ENCODE measurements around the gene MYLK. TPM values are rescaled to one million over a fixed set of nuclear protein-coding genes. Genes with fewer than 3 reads are reported as not detected.
A peak's percentile ranks its signal among the peaks of the same experiment; 100 is the strongest.

Gene MYLK
- polyA plus RNA-seq, 1 donor (not counting 4 experiments of a cell fraction or from before 2014, with no cell fraction given): 7.8 TPM

GRCh38 chr3:123740391-123740822 lies 143.7 kb downstream of the MYLK start:
- DNase-seq (ENCODE audit: low read depth, low spot score) (peak; percentile 82), FAIRE-seq (peak; percentile 96)
- Histone ChIP-seq H3K36me3 (ENCODE audit: control insufficient read depth in 2 of 2, extremely low read depth in 1 of 2, insufficient read depth in 2 of 2, low read length in 2 of 2) (no peaks in the 10 kb centered on the region), H3K9ac (ENCODE audit: control insufficient read depth, extremely low read depth, insufficient read depth, low read length) (peak overlapping the region; percentile 36), H4K20me1 (ENCODE audit: control insufficient read depth, extremely low read depth, insufficient read depth, low read length) (no peaks in the 10 kb centered on the region), H3K4me3 (ENCODE audit: control insufficient read depth in 2 of 3, extremely low read depth in 1 of 3, insufficient read depth in 2 of 3, low read depth in 1 of 3, low read length in 3 of 3) (peak overlapping the region in 2 of 3 experiments; percentile 21 to 26), H3K9me1 (ENCODE audit: control insufficient read depth, extremely low read depth, insufficient read depth, low read length) (no peaks in the 10 kb centered on the region), H3K27me3 (ENCODE audit: control insufficient read depth, extremely low read depth, insufficient read depth, low read length) (no peaks in the 10 kb centered on the region), H3K4me1 (ENCODE audit: control insufficient read depth, extremely low read depth, insufficient read depth, low read length) (peaks cover 34% of the 10 kb centered on the region), H3K27ac (ENCODE audit: control insufficient read depth, insufficient read depth, low read length) (peak overlapping the region; percentile 88), H3K9me3 (ENCODE audit: control insufficient read depth, low read depth, low read length) (no peaks in the 10 kb centered on the region), H3K4me2 (ENCODE audit: control insufficient read depth, extremely low read depth, insufficient read depth, low read depth, low read length) (peak overlapping the region; percentile 71), H3K79me2 (ENCODE audit: control insufficient read depth, insufficient read depth, low read length) (no peaks in the 10 kb centered on the region), H2AFZ (ENCODE audit: control insufficient read depth, low read length) (peak overlapping the region; percentile 38)
- dilution Hi-C loops (cut with MboI; ENCODE audit: extremely low pct_ligation_motif_present, low sequenced_read_pairs): no loop called here
- TF ChIP-seq, protein P1, sequence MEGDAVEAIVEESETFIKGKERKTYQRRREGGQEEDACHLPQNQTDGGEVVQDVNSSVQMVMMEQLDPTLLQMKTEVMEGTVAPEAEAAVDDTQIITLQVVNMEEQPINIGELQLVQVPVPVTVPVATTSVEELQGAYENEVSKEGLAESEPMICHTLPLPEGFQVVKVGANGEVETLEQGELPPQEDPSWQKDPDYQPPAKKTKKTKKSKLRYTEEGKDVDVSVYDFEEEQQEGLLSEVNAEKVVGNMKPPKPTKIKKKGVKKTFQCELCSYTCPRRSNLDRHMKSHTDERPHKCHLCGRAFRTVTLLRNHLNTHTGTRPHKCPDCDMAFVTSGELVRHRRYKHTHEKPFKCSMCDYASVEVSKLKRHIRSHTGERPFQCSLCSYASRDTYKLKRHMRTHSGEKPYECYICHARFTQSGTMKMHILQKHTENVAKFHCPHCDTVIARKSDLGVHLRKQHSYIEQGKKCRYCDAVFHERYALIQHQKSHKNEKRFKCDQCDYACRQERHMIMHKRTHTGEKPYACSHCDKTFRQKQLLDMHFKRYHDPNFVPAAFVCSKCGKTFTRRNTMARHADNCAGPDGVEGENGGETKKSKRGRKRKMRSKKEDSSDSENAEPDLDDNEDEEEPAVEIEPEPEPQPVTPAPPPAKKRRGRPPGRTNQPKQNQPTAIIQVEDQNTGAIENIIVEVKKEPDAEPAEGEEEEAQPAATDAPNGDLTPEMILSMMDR (optimal IDR thresholded peaks at IDR 0.05 in 1 of 3, IDR thresholded peaks at IDR 0.05 in 1 of 3, conservative IDR thresholded peaks at IDR 0.05 in 1 of 3; ENCODE audit: extremely low read depth in 1 of 3, insufficient read depth in 2 of 3, low read length in 3 of 3): no peak
- no peak for TF ChIP-seq EZH2 (IDR thresholded peaks at IDR 0.05; ENCODE audit: low read length)

DNA sequence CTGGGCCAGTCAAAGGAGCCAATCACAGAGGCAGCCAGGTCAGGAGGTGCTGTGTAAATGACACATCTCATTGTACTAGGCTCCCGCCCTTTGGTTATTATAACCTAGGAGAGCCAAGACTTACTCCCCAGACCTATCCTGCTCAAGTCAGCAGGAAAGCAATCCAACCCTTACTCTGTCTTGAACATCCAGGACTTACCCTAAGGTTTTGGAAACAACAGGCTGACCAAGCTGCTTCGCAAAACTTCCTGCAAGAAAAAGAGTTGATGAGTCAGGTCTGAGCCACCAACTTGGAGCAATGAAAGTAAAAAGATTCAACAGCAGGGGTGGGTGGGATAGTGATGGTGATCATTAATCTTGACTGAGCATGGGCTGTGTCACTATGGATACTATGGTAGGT lies 144.4 kb downstream of the MYLK start:
- H3K36me3 ChIP-seq (ENCODE audit: control insufficient read depth in 2 of 2, extremely low read depth in 1 of 2, insufficient read depth in 2 of 2, low read length in 2 of 2): no peaks in the 10 kb centered on the region
- H3K4me2 ChIP-seq (ENCODE audit: control insufficient read depth, extremely low read depth, insufficient read depth, low read depth, low read length): peak overlapping the region; percentile 71
- no peaks in the 10 kb centered on the region for H3K9me3 ChIP-seq (ENCODE audit: control insufficient read depth, low read depth, low read length)
- no peak overlapping the region for H3K4me3 ChIP-seq (ENCODE audit: control insufficient read depth in 2 of 3, extremely low read depth in 1 of 3, insufficient read depth in 2 of 3, low read depth in 1 of 3, low read length in 3 of 3)
- no peaks in the 10 kb centered on the region for H3K79me2 ChIP-seq (ENCODE audit: control insufficient read depth, insufficient read depth, low read length)
- H4K20me1 ChIP-seq (ENCODE audit: control insufficient read depth, extremely low read depth, insufficient read depth, low read length): no peaks in the 10 kb centered on the region
- no peaks in the 10 kb centered on the region for H3K9me1 ChIP-seq (ENCODE audit: control insufficient read depth, extremely low read depth, insufficient read depth, low read length)
- dilution Hi-C loops (cut with MboI; ENCODE audit: extremely low pct_ligation_motif_present, low sequenced_read_pairs): no loop called here
- H3K9ac ChIP-seq (ENCODE audit: control insufficient read depth, extremely low read depth, insufficient read depth, low read length): peak overlapping the region; percentile 6
- no peak overlapping the region for H2AFZ ChIP-seq (ENCODE audit: control insufficient read depth, low read length)
- no peaks in the 10 kb centered on the region for H3K27me3 ChIP-seq (ENCODE audit: control insufficient read depth, extremely low read depth, insufficient read depth, low read length)
- FAIRE-seq: no peak
- no peak for TF ChIP-seq EZH2 (IDR thresholded peaks at IDR 0.05; ENCODE audit: low read length)
- TF ChIP-seq, protein P1 (optimal IDR thresholded peaks at IDR 0.05 in 1 of 3, IDR thresholded peaks at IDR 0.05 in 1 of 3, conservative IDR thresholded peaks at IDR 0.05 in 1 of 3; ENCODE audit: extremely low read depth in 1 of 3, insufficient read depth in 2 of 3, low read length in 3 of 3): no peak
- peak overlapping the region; percentile 88 for H3K27ac ChIP-seq (ENCODE audit: control insufficient read depth, insufficient read depth, low read length)
- peaks cover 41% of the 10 kb centered on the region for H3K4me1 ChIP-seq (ENCODE audit: control insufficient read depth, extremely low read depth, insufficient read depth, low read length)
- DNase-seq (ENCODE audit: low read depth, low spot score): peak; percentile 55

Measured in keratinocyte (primary cell).